Measurements from ENCODE around the gene CCDC157.

Gene CCDC157

GRCh38 chr22:30416837-30417236 lies 60.0 kb downstream of the CCDC157 start:
- no peak for DNase-seq (ENCODE audit: low read depth)
- H3K4me3 ChIP-seq (ENCODE audit: control insufficient read depth, low read depth, low read length) = no peak overlapping the region
- TF ChIP-seq CTCF (conservative IDR thresholded peaks at IDR 0.05; ENCODE audit: control insufficient read depth, insufficient read depth, low read depth, low read length) = no peak

GRCh38 chr22:30420347-30421125 lies 63.7 kb downstream of the CCDC157 start:
- H3K4me3 ChIP-seq (ENCODE audit: control insufficient read depth, low read depth, low read length) = no peak overlapping the region
- peak; percentile 93 for DNase-seq (ENCODE audit: low read depth)
- TF ChIP-seq CTCF (conservative IDR thresholded peaks at IDR 0.05; ENCODE audit: control insufficient read depth, insufficient read depth, low read depth, low read length) = no peak

- TF ChIP-seq CTCF (conservative IDR thresholded peaks at IDR 0.05; ENCODE audit: control insufficient read depth, insufficient read depth, low read depth, low read length) = no peak
- DNase-seq (ENCODE audit: low read depth) = no peak
- no peak overlapping the region for H3K4me3 ChIP-seq (ENCODE audit: control insufficient read depth, low read depth, low read length)
Observed at GRCh38 chr22:30421695-30422480, 65.1 kb downstream of the CCDC157 start.

- DNase-seq (ENCODE audit: low read depth) = peak; percentile 98
- peak overlapping the region; percentile 38 for H3K4me3 ChIP-seq (ENCODE audit: control insufficient read depth, low read depth, low read length)
- TF ChIP-seq CTCF (conservative IDR thresholded peaks at IDR 0.05; ENCODE audit: control insufficient read depth, insufficient read depth, low read depth, low read length) = no peak
Observed at GRCh38 chr22:30422481-30423300, 65.9 kb downstream of the CCDC157 start.

GRCh38 chr22:30423301-30423958 lies 66.6 kb downstream of the CCDC157 start:
- peak overlapping the region; percentile 38 for H3K4me3 ChIP-seq (ENCODE audit: control insufficient read depth, low read depth, low read length)
- DNase-seq (ENCODE audit: low read depth) = no peak
- no peak for TF ChIP-seq CTCF (conservative IDR thresholded peaks at IDR 0.05; ENCODE audit: control insufficient read depth, insufficient read depth, low read depth, low read length)

- peak overlapping the region; percentile 62 for H3K4me3 ChIP-seq (ENCODE audit: control insufficient read depth, low read depth, low read length)
- peak; percentile 99 for DNase-seq (ENCODE audit: low read depth)
- no peak for TF ChIP-seq CTCF (conservative IDR thresholded peaks at IDR 0.05; ENCODE audit: control insufficient read depth, insufficient read depth, low read depth, low read length)
Observed at GRCh38 chr22:30423959-30424533, 67.2 kb downstream of the CCDC157 start.
